Measurements from ENCODE around the gene GABPB2.
A peak's percentile ranks its signal among the peaks of the same experiment; 100 is the strongest.

The GABPB2 gene

DNA sequence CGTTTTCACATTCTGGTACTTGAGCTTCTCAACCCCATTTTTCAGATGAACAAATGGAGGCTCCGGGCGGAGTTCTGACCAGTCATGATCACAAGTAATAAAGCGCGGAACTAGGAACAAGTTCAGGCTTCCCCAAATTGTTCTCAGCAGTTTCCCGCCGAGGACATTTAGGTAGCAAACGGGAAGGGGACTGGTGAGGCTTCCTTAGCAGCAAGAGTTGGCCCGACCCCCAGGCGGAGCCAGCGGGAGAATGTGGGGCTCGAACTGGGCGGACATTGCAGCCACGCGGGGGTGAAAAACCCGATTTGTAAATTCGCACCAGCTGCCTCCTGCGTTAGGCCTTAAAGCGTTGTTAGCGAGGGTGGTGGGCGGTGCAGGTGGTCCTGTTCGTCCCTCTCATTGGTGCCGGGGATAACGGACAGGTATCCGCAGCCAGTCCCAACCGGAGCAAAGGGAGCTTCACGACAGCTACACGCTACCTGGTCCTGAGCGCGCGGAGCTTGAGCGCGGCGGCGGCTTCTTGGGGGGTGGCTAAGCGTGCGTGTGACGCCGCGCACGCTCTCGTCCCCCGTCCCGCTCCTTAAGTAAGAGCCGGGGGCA lies 60.5 kb downstream of the GABPB2 start:
- H3K36me3 ChIP-seq (ENCODE audit: insufficient read depth, low read length): no peaks in the 10 kb centered on the region
- no peaks in the 10 kb centered on the region for H3K9me2 ChIP-seq (ENCODE audit: low read depth, low read length)
- no peak overlapping the region for H2AFZ ChIP-seq (ENCODE audit: low read length)
- no peak overlapping the region for H3K27ac ChIP-seq (ENCODE audit: low read depth, low read length, poor library complexity, severe bottlenecking)
- H3F3A ChIP-seq (ENCODE audit: insufficient read depth, low read length): no peaks in the 10 kb centered on the region
- no peaks in the 10 kb centered on the region for H3K79me2 ChIP-seq (ENCODE audit: insufficient read depth, low read length)
- H3K9ac ChIP-seq (ENCODE audit: low read length): peak overlapping the region; percentile 33; the same call in 1 of the 2 replicates
- H3K4me1 ChIP-seq (ENCODE audit: insufficient read depth, low read length, severe bottlenecking): peaks cover 15% of the 10 kb centered on the region
- H3K27me3 ChIP-seq (ENCODE audit: insufficient read depth, low read length): no peaks in the 10 kb centered on the region; the same call in 1 of the 2 replicates
- TF ChIP-seq EZH2 (IDR thresholded peaks at IDR 0.05; ENCODE audit: borderline replicate concordance, low read length): no peak
- TF ChIP-seq, protein P1, sequence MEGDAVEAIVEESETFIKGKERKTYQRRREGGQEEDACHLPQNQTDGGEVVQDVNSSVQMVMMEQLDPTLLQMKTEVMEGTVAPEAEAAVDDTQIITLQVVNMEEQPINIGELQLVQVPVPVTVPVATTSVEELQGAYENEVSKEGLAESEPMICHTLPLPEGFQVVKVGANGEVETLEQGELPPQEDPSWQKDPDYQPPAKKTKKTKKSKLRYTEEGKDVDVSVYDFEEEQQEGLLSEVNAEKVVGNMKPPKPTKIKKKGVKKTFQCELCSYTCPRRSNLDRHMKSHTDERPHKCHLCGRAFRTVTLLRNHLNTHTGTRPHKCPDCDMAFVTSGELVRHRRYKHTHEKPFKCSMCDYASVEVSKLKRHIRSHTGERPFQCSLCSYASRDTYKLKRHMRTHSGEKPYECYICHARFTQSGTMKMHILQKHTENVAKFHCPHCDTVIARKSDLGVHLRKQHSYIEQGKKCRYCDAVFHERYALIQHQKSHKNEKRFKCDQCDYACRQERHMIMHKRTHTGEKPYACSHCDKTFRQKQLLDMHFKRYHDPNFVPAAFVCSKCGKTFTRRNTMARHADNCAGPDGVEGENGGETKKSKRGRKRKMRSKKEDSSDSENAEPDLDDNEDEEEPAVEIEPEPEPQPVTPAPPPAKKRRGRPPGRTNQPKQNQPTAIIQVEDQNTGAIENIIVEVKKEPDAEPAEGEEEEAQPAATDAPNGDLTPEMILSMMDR (IDR thresholded peaks at IDR 0.05; ENCODE audit: low read length): no peak
- H4K20me1 ChIP-seq (ENCODE audit: insufficient read depth, low read length): no peaks in the 10 kb centered on the region
- H3K4me3 ChIP-seq (ENCODE audit: low read depth, low read length, poor library complexity, severe bottlenecking): peak overlapping the region; percentile 41
- no peaks in the 10 kb centered on the region for H3K9me3 ChIP-seq (ENCODE audit: low read length)
- H3K4me2 ChIP-seq (ENCODE audit: low read length): peak overlapping the region; percentile 42

DNA sequence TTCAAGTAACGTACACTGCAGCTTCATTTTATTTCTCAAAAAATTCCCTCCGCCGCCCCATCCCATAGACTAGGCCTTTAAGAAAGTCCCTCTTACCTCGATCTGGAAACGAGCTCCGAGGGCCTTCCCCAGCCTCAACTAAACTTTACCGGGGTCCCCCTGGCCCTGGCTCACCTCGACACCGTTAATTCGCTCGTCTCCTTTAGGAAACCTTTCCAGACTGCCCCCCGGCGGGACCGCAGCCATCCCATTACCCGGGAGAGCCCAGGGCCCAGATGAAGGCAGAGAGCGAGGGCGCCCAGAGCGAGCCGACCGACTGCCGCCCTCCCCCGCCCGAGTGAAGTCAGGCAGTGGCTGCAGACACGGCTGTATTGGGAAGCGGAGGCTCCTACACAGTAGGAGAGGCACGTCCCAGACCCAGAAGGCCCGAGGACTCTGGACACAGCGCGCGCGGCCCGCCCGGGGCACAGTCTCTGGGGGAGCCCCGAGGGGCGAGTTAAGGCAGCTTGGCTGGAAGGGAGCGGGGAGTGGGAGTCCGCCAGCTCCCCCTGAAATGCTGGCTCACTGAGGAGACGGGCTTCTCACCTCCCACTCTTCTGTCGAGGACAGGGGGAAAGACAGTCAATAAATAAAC lies 61.3 kb downstream of the GABPB2 start:
- Histone ChIP-seq H3K4me1 (ENCODE audit: insufficient read depth, low read length, severe bottlenecking) (peaks cover 15% of the 10 kb centered on the region), H2AFZ (ENCODE audit: low read length) (no peak overlapping the region), H3K79me2 (ENCODE audit: insufficient read depth, low read length) (no peaks in the 10 kb centered on the region), H3K9me3 (ENCODE audit: low read length) (no peaks in the 10 kb centered on the region), H3K4me2 (ENCODE audit: low read length) (peak overlapping the region; percentile 42), H3K4me3 (ENCODE audit: low read depth, low read length, poor library complexity, severe bottlenecking) (peak overlapping the region; percentile 41), H3K27me3 (ENCODE audit: insufficient read depth, low read length) (no peaks in the 10 kb centered on the region; the same call in 1 of the 2 replicates), H3F3A (ENCODE audit: insufficient read depth, low read length) (no peaks in the 10 kb centered on the region), H3K36me3 (ENCODE audit: insufficient read depth, low read length) (no peaks in the 10 kb centered on the region), H3K27ac (ENCODE audit: low read depth, low read length, poor library complexity, severe bottlenecking) (no peak overlapping the region), H4K20me1 (ENCODE audit: insufficient read depth, low read length) (no peaks in the 10 kb centered on the region), H3K9ac (ENCODE audit: low read length) (peak overlapping the region; percentile 28; the same call in 1 of the 2 replicates), H3K9me2 (ENCODE audit: low read depth, low read length) (no peaks in the 10 kb centered on the region)
- TF ChIP-seq, protein P1 (IDR thresholded peaks at IDR 0.05; ENCODE audit: low read length): no peak

DNA sequence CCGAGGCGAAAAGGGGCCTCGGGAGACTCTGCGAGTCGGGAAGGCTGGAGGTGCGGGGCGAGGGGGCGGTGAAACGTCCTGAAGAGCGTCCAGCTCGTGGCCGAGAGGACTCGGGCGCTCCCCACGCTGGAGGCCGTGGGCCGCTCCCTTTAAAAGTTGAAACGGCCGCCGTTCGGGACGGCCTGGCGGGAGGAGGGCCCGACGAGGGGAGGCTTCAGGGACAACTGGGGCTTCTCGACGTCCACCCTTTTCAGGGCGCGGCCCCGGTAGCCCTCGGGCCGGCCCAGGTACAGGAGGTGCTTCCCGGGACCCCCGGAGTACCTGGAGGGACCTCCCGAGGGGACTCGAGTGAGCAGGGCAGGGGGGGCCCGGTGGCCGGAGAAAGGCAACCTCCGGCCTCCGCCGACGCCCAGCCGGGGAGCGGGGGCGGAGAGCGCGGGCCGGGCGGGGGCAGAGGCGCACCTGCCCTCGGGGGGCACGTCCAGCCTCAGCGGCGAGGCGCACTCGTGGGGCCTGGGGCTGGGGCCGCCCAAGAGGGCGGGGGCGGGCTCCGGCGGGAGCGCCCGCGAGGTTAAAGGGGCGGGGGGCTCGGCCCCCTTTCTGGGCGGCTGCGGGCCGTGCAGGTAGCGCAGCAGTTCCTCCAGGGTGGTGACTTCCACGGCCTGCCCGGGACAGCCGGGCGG lies 61.9 kb downstream of the GABPB2 start:
- Histone ChIP-seq H2AFZ (ENCODE audit: low read length) (no peak overlapping the region), H3K9ac (ENCODE audit: low read length) (no peak overlapping the region), H3K4me3 (ENCODE audit: low read depth, low read length, poor library complexity, severe bottlenecking) (no peak overlapping the region)

More for the DNA sequence above, 61.9 kb downstream of the GABPB2 start:
- no peak overlapping the region for H3K27ac ChIP-seq (ENCODE audit: low read depth, low read length, poor library complexity, severe bottlenecking)
- no peaks in the 10 kb centered on the region for H3K9me2 ChIP-seq (ENCODE audit: low read depth, low read length)
- H3K36me3 ChIP-seq (ENCODE audit: insufficient read depth, low read length): no peaks in the 10 kb centered on the region
- H3K4me1 ChIP-seq (ENCODE audit: insufficient read depth, low read length, severe bottlenecking): peaks cover 15% of the 10 kb centered on the region
- no peaks in the 10 kb centered on the region for H3F3A ChIP-seq (ENCODE audit: insufficient read depth, low read length)
- no peak overlapping the region for H3K4me2 ChIP-seq (ENCODE audit: low read length)
- H3K27me3 ChIP-seq (ENCODE audit: insufficient read depth, low read length): no peaks in the 10 kb centered on the region; the same call in 1 of the 2 replicates
- H3K9me3 ChIP-seq (ENCODE audit: low read length): no peaks in the 10 kb centered on the region
- TF ChIP-seq EZH2 (IDR thresholded peaks at IDR 0.05; ENCODE audit: borderline replicate concordance, low read length): no peak
- TF ChIP-seq, protein P1 (IDR thresholded peaks at IDR 0.05; ENCODE audit: low read length): no peak
- H3K79me2 ChIP-seq (ENCODE audit: insufficient read depth, low read length): no peaks in the 10 kb centered on the region
- H4K20me1 ChIP-seq (ENCODE audit: insufficient read depth, low read length): no peaks in the 10 kb centered on the region
